Neuronal stem cell (in vitro differentiated cells): ENCODE results near the gene SPATC1L.

ENCODE experiments used
- DNase-seq: peaks from one replicate; pipeline ENCODE4 v3.0.0-alpha.2; 2013; ENCODE audit warnings: low spot score
- H2AFZ ChIP-seq: one replicate; pipeline ENCODE4 v1.6.1; 2013; ENCODE audit warnings: mild to moderate bottlenecking, low read length, inconsistent platforms
- H2AK5ac ChIP-seq: 2 replicates; pipeline ENCODE4 v1.6.1; 2013; ENCODE audit warnings: low read depth, mild to moderate bottlenecking, inconsistent platforms, low read length, moderate library complexity, mixed read lengths
- H2BK120ac ChIP-seq: 2 replicates; pipeline ENCODE4 v1.6.1; 2013; ENCODE audit warnings: low read depth, mild to moderate bottlenecking, inconsistent platforms, low read length, moderate library complexity, mixed read lengths
- H2BK12ac ChIP-seq: one replicate; pipeline ENCODE4 v1.6.1; 2013; ENCODE audit warnings: low read length, inconsistent platforms
- H2BK15ac ChIP-seq: 2 replicates; pipeline ENCODE4 v1.6.1; 2013; ENCODE audit warnings: mild to moderate bottlenecking, low read length, inconsistent platforms, mixed read lengths
- H2BK5ac ChIP-seq: one replicate; pipeline ENCODE4 v1.6.1; 2013; ENCODE audit warnings: inconsistent platforms, mild to moderate bottlenecking, low read length, moderate library complexity
- H3K14ac ChIP-seq: one replicate; pipeline ENCODE4 v1.6.1; 2013; ENCODE audit warnings: low read length, inconsistent platforms
- H3K18ac ChIP-seq: 2 replicates; pipeline ENCODE4 v1.6.1; 2013; ENCODE audit warnings: low read length, inconsistent platforms
- H3K23ac ChIP-seq: 2 replicates; pipeline ENCODE4 v1.6.1; 2013; ENCODE audit warnings: low read depth, mild to moderate bottlenecking, mixed read lengths, low read length, inconsistent platforms; ENCODE audit not compliant: poor library complexity
- H3K27ac ChIP-seq: replicated peaks from 3 replicates; pipeline ENCODE4 v1.5.1; 2013; ENCODE audit warnings: low read length, inconsistent platforms
- H3K27me3 ChIP-seq, 3 experiments: 2 replicates each; pipeline ENCODE4 v1.6.1; 2013; ENCODE audit warnings: low read length in 3 of 3, mild to moderate bottlenecking in 2 of 3, inconsistent platforms in 1 of 3, low read depth in 1 of 3, mixed read lengths in 1 of 3, moderate library complexity in 1 of 3; ENCODE audit not compliant: control insufficient read depth in 3 of 3, insufficient read depth in 3 of 3
- H3K36me3 ChIP-seq, 2 donors: replicated peaks in 1 of 2; 2 replicates each; pipeline ENCODE4 v1.6.1; 2013; ENCODE audit warnings: low read length in 2 of 2; ENCODE audit not compliant: control insufficient read depth in 2 of 2, insufficient read depth in 2 of 2
- H3K4ac ChIP-seq: 2 replicates; pipeline ENCODE4 v1.6.1; 2013; ENCODE audit warnings: inconsistent platforms, mild to moderate bottlenecking, low read length, moderate library complexity
- H3K4me1 ChIP-seq, 2 donors: 1 replicate in 1 of 2; 2 replicates in 1 of 2; pipeline ENCODE4 v1.6.1; 2013; ENCODE audit warnings: low read length in 2 of 2, low read depth in 1 of 2; ENCODE audit not compliant: control insufficient read depth in 2 of 2, insufficient read depth in 1 of 2
- H3K4me2 ChIP-seq: one replicate; pipeline ENCODE4 v1.6.1; 2013; ENCODE audit warnings: mild to moderate bottlenecking, low read length, inconsistent platforms; ENCODE audit not compliant: insufficient read depth, poor library complexity, severe bottlenecking
- H3K4me3 ChIP-seq, 2 donors: 2 replicates each; pipeline ENCODE4 v1.5.1; 2013; ENCODE audit warnings: low read length in 2 of 2, mild to moderate bottlenecking in 2 of 2, inconsistent platforms in 1 of 2, moderate library complexity in 1 of 2
- H3K79me1 ChIP-seq: one replicate; pipeline ENCODE4 v1.6.1; 2013; ENCODE audit warnings: low read depth, mild to moderate bottlenecking, inconsistent platforms, low read length, moderate library complexity
- H3K9ac ChIP-seq: one replicate; pipeline ENCODE4 v1.6.1; 2013; ENCODE audit warnings: mild to moderate bottlenecking, low read depth, low read length, inconsistent platforms; ENCODE audit not compliant: poor library complexity
- H3K9me3 ChIP-seq, 2 donors: replicated peaks in 1 of 2; 2 replicates each; pipeline versions ENCODE3 to v1.6.1; 2013; ENCODE audit warnings: low read length in 2 of 2, mild to moderate bottlenecking in 2 of 2, inconsistent platforms in 1 of 2, low read depth in 1 of 2, mixed read lengths in 1 of 2, moderate library complexity in 1 of 2; ENCODE audit not compliant: control insufficient read depth in 2 of 2, insufficient read depth in 1 of 2
- H4K8ac ChIP-seq: one replicate; pipeline ENCODE4 v1.6.1; 2013; ENCODE audit warnings: low read depth, mild to moderate bottlenecking, inconsistent platforms, low read length, moderate library complexity
- H4K91ac ChIP-seq: one replicate; pipeline ENCODE4 v1.6.1; 2013; ENCODE audit warnings: low read length, low read depth, mild to moderate bottlenecking, inconsistent platforms; ENCODE audit not compliant: poor library complexity
- WGBS, 2 donors: extraction: QIAGEN DNeasy Blood & Tissue Kit; methylation state at CpG; one replicate each; pipeline ENCODE4 v1.1.7; 2013; ENCODE audit warnings: missing lambda C conversion rate in 2 of 2, mixed read lengths in 1 of 2; ENCODE audit not compliant: insufficient read length in 2 of 2, insufficient replicate concordance in 1 of 2; ENCODE audit errors: extremely low coverage in 2 of 2; 5-methylcytosine and 5-hydroxymethylcytosine counted together

The SPATC1L gene

GRCh38 chr21:46112725-46113215 lies 71.5 kb downstream of the SPATC1L start:
- Histone ChIP-seq H3K4me3 (no peak overlapping the region), H2BK15ac (no peak overlapping the region), H2BK120ac (no peak overlapping the region), H3K79me1 (peaks cover 6% of the 10 kb centered on the region), H2AFZ (no peak overlapping the region), H3K4ac (no peak overlapping the region), H3K18ac (peak overlapping the region; percentile 38), H3K4me2 (no peak overlapping the region), H4K8ac (no peak overlapping the region), H3K4me1 (no peaks in the 10 kb centered on the region), H2BK12ac (no peak overlapping the region), H4K91ac (no peak overlapping the region), H3K9me3 (peaks cover 2 to 5% of the 10 kb centered on the region in 2 donors), H3K9ac (no peak overlapping the region), H3K14ac (no peak overlapping the region), H3K27me3 (no peaks in the 10 kb centered on the region), H3K36me3 (peaks cover 0 to 3% of the 10 kb centered on the region in 2 donors), H3K23ac (peak overlapping the region; percentile 43), H2AK5ac (no peak overlapping the region), H3K27ac (no peak overlapping the region), H2BK5ac (no peak overlapping the region)
- no CpG with 5 or more reads among the region's 20 CpGs for WGBS, 2 donors
- DNase-seq, result no peak

DNA sequence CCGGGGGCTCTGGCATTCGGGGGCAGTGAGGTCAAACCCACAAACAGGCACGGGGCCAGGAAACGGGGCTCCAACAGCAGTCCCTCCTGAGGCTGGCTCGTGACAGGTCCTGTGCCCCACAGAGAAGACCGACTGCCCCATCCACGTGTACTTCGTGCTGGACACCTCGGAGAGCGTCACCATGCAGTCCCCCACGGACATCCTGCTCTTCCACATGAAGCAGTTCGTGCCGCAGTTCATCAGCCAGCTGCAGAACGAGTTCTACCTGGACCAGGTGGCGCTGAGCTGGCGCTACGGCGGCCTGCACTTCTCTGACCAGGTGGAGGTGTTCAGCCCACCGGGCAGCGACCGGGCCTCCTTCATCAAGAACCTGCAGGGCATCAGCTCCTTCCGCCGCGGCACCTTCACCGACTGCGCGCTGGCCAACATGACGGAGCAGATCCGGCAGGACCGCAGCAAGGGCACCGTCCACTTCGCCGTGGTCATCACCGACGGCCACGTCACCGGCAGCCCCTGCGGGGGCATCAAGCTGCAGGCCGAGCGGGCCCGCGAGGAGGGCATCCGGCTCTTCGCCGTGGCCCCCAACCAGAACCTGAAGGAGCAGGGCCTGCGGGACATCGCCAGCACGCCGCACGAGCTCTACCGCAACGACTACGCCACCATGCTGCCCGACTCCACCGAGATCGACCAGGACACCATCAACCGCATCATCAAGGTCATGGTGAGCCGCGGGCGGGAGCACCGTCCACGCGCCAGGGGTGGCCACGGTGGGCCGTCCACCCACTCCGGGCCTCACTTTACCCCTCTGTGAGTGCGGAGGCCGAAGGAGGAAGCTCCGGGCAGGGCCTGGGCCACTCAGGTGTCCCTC lies 72.2 kb downstream of the SPATC1L start:
- Histone ChIP-seq H3K4me3 (no peak overlapping the region), H3K4me1 (no peaks in the 10 kb centered on the region), H3K9ac (peak overlapping the region; percentile 70), H3K18ac (peak overlapping the region; percentile 38), H3K27ac (no peak overlapping the region), H3K9me3 (peaks cover 2 to 5% of the 10 kb centered on the region in 2 donors), H3K23ac (peak overlapping the region; percentile 80), H2BK15ac (no peak overlapping the region), H3K79me1 (peaks cover 6% of the 10 kb centered on the region), H3K4ac (no peak overlapping the region), H3K27me3 (no peaks in the 10 kb centered on the region), H2AK5ac (peak overlapping the region; percentile 37), H2BK12ac (peak overlapping the region; percentile 22), H3K14ac (peak overlapping the region; percentile 82), H3K36me3 (peaks cover 0 to 3% of the 10 kb centered on the region in 2 donors), H4K8ac (no peak overlapping the region), H3K4me2 (no peak overlapping the region), H4K91ac (no peak overlapping the region), H2AFZ (no peak overlapping the region), H2BK120ac (peak overlapping the region; percentile 72), H2BK5ac (no peak overlapping the region)
- DNase-seq, result no peak
- WGBS, 2 donors, result no CpG with 5 or more reads among the region's 69 CpGs

GRCh38 chr21:46111193-46111571 lies 73.1 kb downstream of the SPATC1L start:
- Histone ChIP-seq H2BK5ac (no peak overlapping the region), H4K91ac (no peak overlapping the region), H2AK5ac (no peak overlapping the region), H3K27ac (no peak overlapping the region), H3K14ac (no peak overlapping the region), H3K23ac (no peak overlapping the region), H3K4me2 (no peak overlapping the region), H2BK15ac (no peak overlapping the region), H4K8ac (no peak overlapping the region), H3K36me3 (peaks cover 0 to 3% of the 10 kb centered on the region in 2 donors), H3K4me1 (peaks cover 0 to under 1% of the 10 kb centered on the region in 2 donors), H3K27me3 (no peaks in the 10 kb centered on the region), H3K9ac (no peak overlapping the region), H3K4me3 (no peak overlapping the region), H3K79me1 (peaks cover 6% of the 10 kb centered on the region), H3K9me3 (peaks cover 2 to 6% of the 10 kb centered on the region in 2 donors), H2AFZ (no peak overlapping the region), H3K4ac (no peak overlapping the region), H2BK120ac (no peak overlapping the region), H3K18ac (no peak overlapping the region), H2BK12ac (no peak overlapping the region)
- no CpG with 5 or more reads among the region's 12 CpGs for WGBS, 2 donors
- DNase-seq, result no peak
